Activated CD4-positive, alpha-beta T cell treated with anti-CD3 and anti-CD28 coated beads, Interleukin-2, amount 50 U/mL, for 4 hours (primary cell): ENCODE results near the gene SECTM1.

Source experiments
- DNase-seq, 2 experiments: peaks; one replicate each; pipeline ENCODE4 v3.0.0-alpha.2; 2020

SECTM1 gene

DNA sequence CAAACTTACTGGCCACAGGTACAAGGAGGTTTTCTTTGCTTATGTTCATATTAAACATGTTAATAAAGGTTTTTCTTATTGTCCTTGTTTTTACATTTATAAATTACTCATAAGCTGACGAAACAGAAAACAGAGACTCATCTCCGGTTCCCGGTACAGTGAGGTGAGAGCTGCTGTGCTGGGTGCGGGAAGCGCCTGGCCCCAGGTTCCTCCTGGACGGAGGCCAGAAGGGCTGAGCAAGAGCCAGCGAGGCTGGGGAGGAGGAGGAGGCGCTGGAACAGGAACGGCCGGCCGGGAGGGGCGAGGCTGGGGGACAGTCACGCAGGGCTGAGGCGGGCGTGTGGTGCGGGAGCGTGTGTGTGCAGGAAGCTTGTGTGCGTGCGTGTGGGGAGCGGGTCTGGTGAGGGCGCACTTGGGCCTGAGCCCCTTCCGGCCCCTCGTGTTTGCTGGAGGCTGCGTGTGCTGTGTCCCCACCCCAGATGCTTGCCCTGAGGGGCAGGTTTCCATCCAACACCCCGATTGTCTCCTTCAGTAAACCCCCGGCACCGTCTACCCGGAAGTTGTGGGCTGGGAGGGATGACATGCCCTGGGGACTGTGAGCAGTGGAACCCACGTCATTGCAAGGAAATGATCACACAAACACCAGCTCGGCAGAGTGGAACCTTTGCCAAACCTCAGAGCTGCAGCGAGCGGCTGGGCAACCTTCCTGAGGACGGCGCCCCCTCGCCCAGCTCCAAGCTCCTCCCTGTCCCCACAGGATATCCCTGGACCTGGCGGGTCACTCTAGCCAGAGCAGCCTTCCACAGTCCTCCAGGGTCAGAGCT, 35.6 kb downstream of the SECTM1 start:
- DNase-seq = peak; percentile 93 to 94

DNA sequence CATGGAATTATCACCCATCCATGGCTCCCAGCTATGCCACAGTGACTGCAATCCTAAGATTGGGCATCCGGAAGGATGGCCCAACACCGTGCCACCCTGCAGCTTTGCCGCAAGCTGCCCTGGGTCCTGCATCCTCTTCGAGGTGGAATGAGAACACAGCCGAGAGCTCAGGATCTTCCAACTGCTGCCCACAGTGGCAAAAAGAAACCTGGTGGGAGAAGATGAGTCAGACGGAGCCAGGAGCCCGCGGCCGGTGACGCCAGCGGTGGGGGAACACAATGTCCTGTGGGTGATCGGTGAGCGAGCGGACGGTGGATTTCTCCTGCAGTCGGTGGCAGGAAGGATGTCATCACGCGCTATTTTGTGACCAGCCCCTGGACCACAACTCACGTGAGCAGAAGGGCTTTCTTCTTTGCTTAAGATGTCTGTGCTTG, 36.3 kb downstream of the SECTM1 start:
- peak; percentile 73 to 76 for DNase-seq

DNA sequence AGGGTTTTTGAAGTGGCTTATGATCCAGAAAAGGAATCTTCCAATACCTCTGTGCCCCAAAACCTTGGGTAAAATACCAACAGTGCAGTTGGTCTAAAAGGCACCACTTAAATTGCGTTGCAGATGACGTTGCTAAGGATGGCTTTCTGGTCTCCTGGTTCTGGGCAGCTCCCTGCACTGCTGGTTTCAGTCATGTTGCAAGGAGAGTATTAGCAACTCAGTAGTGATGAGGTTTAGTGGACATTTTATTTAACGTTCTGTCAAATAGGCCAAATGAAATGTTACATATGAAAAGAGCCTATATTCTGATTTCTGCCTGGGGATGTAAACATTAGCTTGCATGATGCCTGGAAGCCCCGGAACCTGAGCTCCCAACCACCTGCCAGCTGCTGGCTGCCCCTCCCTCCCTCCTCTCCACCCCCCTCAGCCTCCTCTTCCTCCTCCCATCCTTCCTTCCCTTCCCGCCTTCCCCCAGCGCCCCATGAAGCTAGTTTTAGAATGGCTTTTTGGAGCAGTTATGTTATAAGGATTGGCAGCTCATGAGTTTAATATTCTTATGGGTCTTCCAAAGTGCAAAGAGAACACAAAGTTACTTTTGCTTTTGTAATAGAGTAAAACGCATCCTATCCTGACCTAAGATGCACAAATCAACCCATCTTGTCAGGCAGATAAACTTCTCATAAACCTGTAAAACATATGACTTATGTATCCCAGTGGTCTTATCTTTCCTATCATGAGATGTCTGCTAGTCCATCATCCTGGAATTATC, 36.9 kb downstream of the SECTM1 start:
- no peak for DNase-seq

GRCh38 chr17:82295472-82295814, 38.1 kb downstream of the SECTM1 start:
- DNase-seq = no peak

- no peak for DNase-seq
Measured at GRCh38 chr17:82294064-82294773, 39.3 kb downstream of the SECTM1 start.

GRCh38 chr17:82292251-82293154, 41.1 kb downstream of the SECTM1 start:
- peak; percentile 87 to 89 for DNase-seq

GRCh38 chr17:82291582-82292250, 41.9 kb downstream of the SECTM1 start:
- DNase-seq = no peak

GRCh38 chr17:82287868-82288801, 45.4 kb downstream of the SECTM1 start:
- no peak for DNase-seq

DNA sequence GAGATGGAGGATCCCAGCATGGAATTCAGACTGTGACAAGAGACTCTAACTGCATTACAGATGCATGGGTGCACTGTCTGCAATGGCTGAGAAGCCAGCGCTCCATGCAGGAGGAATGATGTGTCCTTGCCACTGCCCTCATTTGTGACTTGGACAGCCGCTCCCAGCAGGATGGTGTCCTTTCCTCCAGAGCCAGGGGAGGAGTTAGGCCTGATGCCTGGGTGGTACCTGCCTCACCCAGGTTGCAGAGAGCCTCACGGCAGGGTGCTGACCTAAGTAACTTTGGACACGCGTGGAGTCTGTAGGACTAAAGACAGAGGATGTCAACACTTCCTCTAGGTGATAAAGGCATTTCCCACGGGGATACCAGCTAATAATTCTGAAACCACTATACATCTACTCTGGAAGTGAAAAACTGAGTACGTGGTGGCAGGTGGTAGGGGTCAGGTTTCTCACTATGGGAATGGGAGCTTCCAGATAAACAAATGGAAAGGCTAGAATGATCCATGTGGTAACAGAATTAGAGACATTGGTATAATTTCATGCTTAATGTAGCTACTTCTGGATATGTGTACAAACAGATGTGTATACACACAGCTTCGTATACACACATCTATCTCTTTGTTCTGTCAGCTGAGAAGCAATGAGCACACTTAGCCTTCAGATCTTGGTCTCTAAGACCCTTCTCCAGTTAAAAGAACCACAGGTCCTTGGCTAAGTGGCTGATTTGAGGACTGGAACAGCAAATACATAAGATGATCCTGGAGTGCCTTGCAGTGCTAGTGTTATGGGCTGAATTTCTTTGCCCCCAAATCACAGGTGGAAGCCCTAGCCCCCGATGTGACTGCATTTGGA, 46.3 kb downstream of the SECTM1 start:
- DNase-seq = no peak

GRCh38 chr17:82285141-82285540, 48.4 kb downstream of the SECTM1 start:
- DNase-seq = no peak

GRCh38 chr17:82283208-82283749, 50.3 kb downstream of the SECTM1 start:
- peak in 1 of 2 experiments; percentile 40 for DNase-seq

GRCh38 chr17:82282239-82283207, 51.0 kb downstream of the SECTM1 start:
- no peak for DNase-seq

DNA sequence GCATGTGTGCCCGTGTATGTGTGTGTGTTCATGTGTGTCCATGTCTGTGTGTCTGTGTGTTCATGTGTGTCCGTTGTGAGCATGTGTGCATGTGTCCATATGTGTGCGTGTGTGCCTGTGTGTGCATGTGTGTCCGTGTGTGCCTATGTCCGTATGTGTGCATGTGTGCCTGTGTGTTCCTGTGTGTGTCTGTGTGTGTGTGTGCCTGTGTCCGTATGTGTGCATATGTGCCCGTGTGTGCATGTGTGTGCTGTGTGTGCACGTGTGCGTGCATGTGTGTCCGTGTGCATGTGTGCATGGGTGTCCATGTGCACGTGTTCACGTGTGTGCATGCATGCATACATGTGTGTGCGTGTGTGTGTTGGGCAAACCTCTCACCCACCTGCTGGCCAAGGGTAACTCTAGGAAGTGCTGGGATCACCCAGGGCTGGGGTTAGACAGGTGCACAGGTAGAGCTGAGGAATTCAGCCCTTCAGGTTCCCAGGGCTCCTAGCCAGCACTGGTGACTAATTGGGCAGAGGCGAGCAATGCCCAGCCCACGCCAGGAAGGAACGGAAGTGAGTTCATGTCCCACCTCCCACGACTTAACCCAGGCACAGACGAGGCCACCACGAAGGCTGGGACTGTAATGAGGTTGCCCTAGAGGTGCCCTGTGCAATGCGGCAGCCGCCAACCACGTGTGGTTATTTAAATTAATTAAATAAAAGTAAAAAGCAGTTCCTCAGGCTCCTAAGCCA, 51.9 kb downstream of the SECTM1 start:
- DNase-seq = peak; percentile 43 to 56

DNA sequence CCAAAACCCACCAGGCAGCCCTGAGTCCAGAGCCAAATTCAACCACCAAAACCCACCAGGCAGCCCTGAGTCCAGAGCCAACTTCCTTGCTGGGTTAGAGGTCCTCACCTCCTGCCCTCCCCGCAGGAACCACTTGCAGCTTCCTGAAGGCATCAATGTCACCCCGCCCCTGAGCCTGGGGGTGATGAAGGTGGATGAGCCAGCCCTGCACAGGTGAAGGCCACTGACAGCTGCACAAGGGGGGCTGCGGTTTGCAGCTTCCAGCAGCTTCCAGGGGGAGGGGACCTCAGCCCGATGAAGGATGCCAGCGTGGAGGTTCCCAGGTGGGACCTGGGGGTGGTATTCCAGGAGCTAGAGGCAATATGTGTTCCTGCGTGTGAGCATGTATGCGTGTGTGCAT, 52.5 kb downstream of the SECTM1 start:
- no peak for DNase-seq

GRCh38 chr17:82280537-82280936, 53.0 kb downstream of the SECTM1 start:
- DNase-seq = no peak

DNA sequence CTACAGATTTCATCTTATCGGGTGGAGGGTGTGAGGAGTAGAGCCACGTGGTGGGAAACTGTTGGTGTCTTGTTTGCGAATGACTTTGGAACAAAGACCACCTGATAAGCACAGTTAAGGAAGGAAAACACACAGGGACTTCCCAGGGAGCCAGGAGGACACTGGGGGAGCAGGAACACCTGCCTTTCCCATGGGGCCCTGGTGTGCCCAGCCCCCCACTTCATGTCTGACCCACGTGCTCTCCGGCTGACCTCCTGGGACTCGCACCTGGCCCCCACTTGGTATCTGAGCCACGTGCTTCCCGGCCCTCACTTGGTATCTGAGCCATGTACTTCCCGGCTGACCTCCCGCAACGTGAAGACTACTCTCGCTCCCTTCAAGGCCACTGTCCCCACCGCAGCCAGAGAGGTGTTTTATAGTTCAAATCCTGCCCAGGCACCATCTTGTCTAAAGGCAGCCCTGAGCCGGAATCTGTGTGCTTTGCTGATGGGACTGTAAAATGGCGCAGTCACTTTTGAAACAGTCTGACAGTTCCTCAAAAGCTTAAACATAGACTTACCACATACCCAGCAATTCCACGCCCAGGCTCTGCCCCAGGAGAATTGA, 54.7 kb downstream of the SECTM1 start:
- no peak for DNase-seq

DNA sequence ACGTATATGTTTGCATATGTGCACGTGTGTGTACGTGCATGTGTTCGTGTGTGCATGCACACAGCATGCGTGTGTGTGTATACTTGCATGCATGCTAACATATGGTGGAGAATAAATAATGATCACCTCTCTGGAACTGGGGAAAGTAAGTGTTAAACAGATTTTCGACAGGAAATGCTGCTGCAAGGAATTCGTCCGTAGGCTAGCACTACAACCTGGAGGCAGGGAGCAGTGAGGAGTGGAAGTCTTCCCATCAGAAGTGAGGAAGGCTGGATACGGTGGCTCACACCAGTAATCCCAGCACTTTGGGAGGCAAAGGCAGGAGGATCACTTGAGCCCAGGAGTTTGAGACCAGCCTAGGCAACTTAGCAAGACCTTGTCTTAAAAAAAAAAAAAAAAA, 55.3 kb downstream of the SECTM1 start:
- DNase-seq = no peak
